Measurements from ENCODE around the gene OSBPL1A. TPM values are rescaled to one million over a fixed set of nuclear protein-coding genes. Genes with fewer than 3 reads are reported as not detected.

The OSBPL1A gene
- total RNA-seq, 1 experiment from 2014 or later = 34.8 TPM

- no peak for DNase-seq
- no TSS peak for BruUV-seq (replicated peaks)
- intact Hi-C loops (cut with micrococcal nuclease; ENCODE audit: unreplicated experiment) = no loop called here
- CTCF ChIA-PET = interaction anchor here (1.4 kb wide), 1 partner anchor 67 kb away, joined by 4 read pairs; no protein-coding TSS in a partner anchor
- Mint-ChIP-seq H3K4me1 (ENCODE audit: low read depth, unreplicated experiment) (no peaks in the 10 kb centered on the region), H3K9me3 (ENCODE audit: low read depth, unreplicated experiment) (peaks cover 2% of the 10 kb centered on the region), H3K27ac (ENCODE audit: unreplicated experiment) (no peak overlapping the region), H3K27me3 (ENCODE audit: unreplicated experiment) (no peaks in the 10 kb centered on the region), H3K4me3 (ENCODE audit: low read depth, unreplicated experiment) (no peak overlapping the region), H3K36me3 (ENCODE audit: insufficient read depth, unreplicated experiment) (no peaks in the 10 kb centered on the region)
- no peak for TF ChIP-seq CTCF (IDR thresholded peaks at IDR 0.05; ENCODE audit: unreplicated experiment)
Observed at GRCh38 chr18:24243677-24244076, 153.9 kb downstream of the OSBPL1A start.

- Mint-ChIP-seq H3K4me1 (ENCODE audit: low read depth, unreplicated experiment) (peaks cover 10% of the 10 kb centered on the region), H3K27me3 (ENCODE audit: unreplicated experiment) (no peaks in the 10 kb centered on the region), H3K4me3 (ENCODE audit: low read depth, unreplicated experiment) (no peak overlapping the region), H3K9me3 (ENCODE audit: low read depth, unreplicated experiment) (no peaks in the 10 kb centered on the region), H3K27ac (ENCODE audit: unreplicated experiment) (no peak overlapping the region), H3K36me3 (ENCODE audit: insufficient read depth, unreplicated experiment) (no peaks in the 10 kb centered on the region)
- BruUV-seq (replicated peaks) = no TSS peak
- TF ChIP-seq CTCF (IDR thresholded peaks at IDR 0.05; ENCODE audit: unreplicated experiment) = no peak
- CTCF ChIA-PET = no interaction called here
- intact Hi-C loops (cut with micrococcal nuclease; ENCODE audit: unreplicated experiment) = no loop called here
- no peak for DNase-seq
Observed at GRCh38 chr18:24239341-24239740, 158.3 kb downstream of the OSBPL1A start.

- no peak for DNase-seq
- H3K27ac Mint-ChIP-seq (ENCODE audit: unreplicated experiment) = no peak overlapping the region
- intact Hi-C loops (cut with micrococcal nuclease; ENCODE audit: unreplicated experiment) = no loop called here
- H3K36me3 Mint-ChIP-seq (ENCODE audit: insufficient read depth, unreplicated experiment) = no peaks in the 10 kb centered on the region
- no TSS peak for BruUV-seq (replicated peaks)
- CTCF ChIA-PET = no interaction called here
- TF ChIP-seq CTCF (IDR thresholded peaks at IDR 0.05; ENCODE audit: unreplicated experiment) = no peak
- no peaks in the 10 kb centered on the region for H3K9me3 Mint-ChIP-seq (ENCODE audit: low read depth, unreplicated experiment)
- H3K27me3 Mint-ChIP-seq (ENCODE audit: unreplicated experiment) = no peaks in the 10 kb centered on the region
- H3K4me1 Mint-ChIP-seq (ENCODE audit: low read depth, unreplicated experiment) = peaks cover 10% of the 10 kb centered on the region
- H3K4me3 Mint-ChIP-seq (ENCODE audit: low read depth, unreplicated experiment) = no peak overlapping the region
Observed at GRCh38 chr18:24238387-24238786, 159.2 kb downstream of the OSBPL1A start.

GRCh38 chr18:24234850-24235418, 162.7 kb downstream of the OSBPL1A start:
- Mint-ChIP-seq H3K27me3 (ENCODE audit: unreplicated experiment) (no peaks in the 10 kb centered on the region), H3K9me3 (ENCODE audit: low read depth, unreplicated experiment) (no peaks in the 10 kb centered on the region), H3K27ac (ENCODE audit: unreplicated experiment) (no peak overlapping the region), H3K4me1 (ENCODE audit: low read depth, unreplicated experiment) (peaks cover 20% of the 10 kb centered on the region), H3K36me3 (ENCODE audit: insufficient read depth, unreplicated experiment) (no peaks in the 10 kb centered on the region), H3K4me3 (ENCODE audit: low read depth, unreplicated experiment) (no peak overlapping the region)
- no peak for TF ChIP-seq CTCF (IDR thresholded peaks at IDR 0.05; ENCODE audit: unreplicated experiment)
- CTCF ChIA-PET = interaction anchor here (0.5 to 1.3 kb wide), 4 partner anchors 19 to 224 kb away, joined by 3 read pairs; no protein-coding TSS in a partner anchor
- intact Hi-C loops (cut with micrococcal nuclease; ENCODE audit: unreplicated experiment) = no loop called here
- no peak for DNase-seq
- no TSS peak for BruUV-seq (replicated peaks)

Measured in Calu3 (cell line).